Breast epithelium (tissue), 4 donors: ENCODE data around the gene BICD1. TPM values are rescaled to one million over a fixed set of nuclear protein-coding genes. Genes with fewer than 3 reads are reported as not detected.

Source experiments
- DNase-seq, 2 donors: peaks; one replicate each; pipeline ENCODE4 v3.0.0-alpha.2; 2019; ENCODE audit warnings: low spot score in 2 of 2
- H3K27ac ChIP-seq, 2 donors: fragments of 200-600 bp; sonication (generic) in 1 of 2; one replicate each; pipeline ENCODE4 v1.5.1; 2016 to 2019; ENCODE audit warnings: mild to moderate bottlenecking in 1 of 2
- H3K27me3 ChIP-seq, 2 donors: fragments of 200-600 bp; sonication (generic) in 1 of 2; one replicate each; pipeline versions ENCODE4 v1.5.1 to v1.6.0; 2017 to 2019; ENCODE audit warnings: control low read depth in 1 of 2, mild to moderate bottlenecking in 1 of 2
- H3K36me3 ChIP-seq: fragments of 200-600 bp; one replicate; pipeline ENCODE4 v1.5.1; 2019
- H3K4me1 ChIP-seq, 2 donors: fragments of 200-600 bp; sonication (generic); one replicate each; pipeline ENCODE4 v1.5.1; 2016 to 2019; ENCODE audit warnings: control low read depth in 1 of 2
- H3K4me3 ChIP-seq, 3 donors: fragments of 200-600 bp; sonication (generic); 1 replicate in 2 of 3; 2 replicates in 1 of 3; pipeline ENCODE4 v1.5.1; 2016 to 2019; ENCODE audit warnings: mild to moderate bottlenecking in 3 of 3, moderate library complexity in 2 of 3
- H3K9me3 ChIP-seq, 2 donors: fragments of 200-600 bp; sonication (generic) in 1 of 2; one replicate each; pipeline ENCODE4 v1.5.1; 2016 to 2019; ENCODE audit warnings: control low read depth in 1 of 2
- POLR2A ChIP-seq: fragments of 450-650 bp; IDR thresholded peaks from one replicate; pipeline ENCODE4 v1.6.1; 2016; ENCODE audit warnings: antibody characterized with exemption, mild to moderate bottlenecking, moderate library complexity
- POLR2AphosphoS5 ChIP-seq, 3 donors: sonication (generic); formaldehyde crosslinking; IDR thresholded peaks; one replicate each; pipeline ENCODE4 v1.6.1; 2017; ENCODE audit warnings: antibody characterized with exemption in 3 of 3
- intact Hi-C: fragments of 100-400 bp; cut with DNase I; formaldehyde crosslinking; loops from one replicate; pipeline ENCODE4 v1.15.1; 2023; ENCODE audit warnings: low total_unique reads
- total RNA-seq, 3 donors: library from RNA; depleted of rRNA; stranded (reverse); fragments of >200 nt; gene quantifications; one replicate each; pipeline ENCODE4 v1.1.0, GENCODE V29; 2016
- TF ChIP-seq, protein P1 (sequence below), 3 donors: fragments of 450-650 bp; IDR thresholded peaks; one replicate each; pipeline ENCODE4 v1.5.1; 2016 to 2017; ENCODE audit warnings: antibody characterized with exemption in 3 of 3, mild to moderate bottlenecking in 3 of 3, moderate library complexity in 3 of 3

Gene BICD1
- total RNA-seq, 3 donors from 2014 or later: 7.2 to 31.5 (median 18.4) TPM

- intact Hi-C loops: no loop called here
- no peak overlapping the region for H3K4me3 ChIP-seq
- no peaks in the 10 kb centered on the region for H3K27me3 ChIP-seq
- no peaks in the 10 kb centered on the region for H3K36me3 ChIP-seq
- no peak for TF ChIP-seq POLR2A
- TF ChIP-seq, protein P1, sequence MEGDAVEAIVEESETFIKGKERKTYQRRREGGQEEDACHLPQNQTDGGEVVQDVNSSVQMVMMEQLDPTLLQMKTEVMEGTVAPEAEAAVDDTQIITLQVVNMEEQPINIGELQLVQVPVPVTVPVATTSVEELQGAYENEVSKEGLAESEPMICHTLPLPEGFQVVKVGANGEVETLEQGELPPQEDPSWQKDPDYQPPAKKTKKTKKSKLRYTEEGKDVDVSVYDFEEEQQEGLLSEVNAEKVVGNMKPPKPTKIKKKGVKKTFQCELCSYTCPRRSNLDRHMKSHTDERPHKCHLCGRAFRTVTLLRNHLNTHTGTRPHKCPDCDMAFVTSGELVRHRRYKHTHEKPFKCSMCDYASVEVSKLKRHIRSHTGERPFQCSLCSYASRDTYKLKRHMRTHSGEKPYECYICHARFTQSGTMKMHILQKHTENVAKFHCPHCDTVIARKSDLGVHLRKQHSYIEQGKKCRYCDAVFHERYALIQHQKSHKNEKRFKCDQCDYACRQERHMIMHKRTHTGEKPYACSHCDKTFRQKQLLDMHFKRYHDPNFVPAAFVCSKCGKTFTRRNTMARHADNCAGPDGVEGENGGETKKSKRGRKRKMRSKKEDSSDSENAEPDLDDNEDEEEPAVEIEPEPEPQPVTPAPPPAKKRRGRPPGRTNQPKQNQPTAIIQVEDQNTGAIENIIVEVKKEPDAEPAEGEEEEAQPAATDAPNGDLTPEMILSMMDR (IDR thresholded peaks at IDR 0.05): no peak
- no peak for TF ChIP-seq POLR2AphosphoS5 (IDR thresholded peaks at IDR 0.05)
- no peak overlapping the region for H3K27ac ChIP-seq
- H3K9me3 ChIP-seq: no peaks in the 10 kb centered on the region
- H3K4me1 ChIP-seq: no peaks in the 10 kb centered on the region
- DNase-seq: no peak
Observed at GRCh38 chr12:32298917-32299316, 192.3 kb downstream of the BICD1 start.

DNA sequence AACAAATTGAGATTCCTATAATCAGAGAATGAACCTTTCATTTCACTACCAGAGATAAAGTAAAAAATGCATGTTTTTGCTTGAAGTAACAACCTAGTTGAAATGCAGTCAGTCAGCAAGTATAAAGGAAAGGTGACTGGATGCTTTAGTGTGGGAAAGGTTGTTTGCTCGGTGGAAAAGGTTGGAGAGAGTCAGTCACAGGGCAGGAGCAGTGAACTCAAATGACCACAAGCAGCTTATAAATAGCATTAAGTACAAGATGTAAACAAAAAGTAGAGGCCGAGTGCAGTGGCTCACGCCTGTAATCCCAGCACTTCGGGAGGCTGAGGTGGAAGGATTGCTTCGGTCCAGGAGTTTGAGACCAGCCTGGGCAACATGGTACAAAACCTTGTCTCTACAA lies 194.6 kb downstream of the BICD1 start:
- H3K4me1 ChIP-seq: no peaks in the 10 kb centered on the region
- H3K27ac ChIP-seq: no peak overlapping the region
- H3K9me3 ChIP-seq: no peaks in the 10 kb centered on the region
- TF ChIP-seq POLR2A (no peak), POLR2AphosphoS5 (IDR thresholded peaks at IDR 0.05) (no peak)
- TF ChIP-seq, protein P1 (IDR thresholded peaks at IDR 0.05): no peak
- H3K27me3 ChIP-seq: no peaks in the 10 kb centered on the region
- intact Hi-C loops: no loop called here
- no peaks in the 10 kb centered on the region for H3K36me3 ChIP-seq
- no peak for DNase-seq
- H3K4me3 ChIP-seq: no peak overlapping the region

DNA sequence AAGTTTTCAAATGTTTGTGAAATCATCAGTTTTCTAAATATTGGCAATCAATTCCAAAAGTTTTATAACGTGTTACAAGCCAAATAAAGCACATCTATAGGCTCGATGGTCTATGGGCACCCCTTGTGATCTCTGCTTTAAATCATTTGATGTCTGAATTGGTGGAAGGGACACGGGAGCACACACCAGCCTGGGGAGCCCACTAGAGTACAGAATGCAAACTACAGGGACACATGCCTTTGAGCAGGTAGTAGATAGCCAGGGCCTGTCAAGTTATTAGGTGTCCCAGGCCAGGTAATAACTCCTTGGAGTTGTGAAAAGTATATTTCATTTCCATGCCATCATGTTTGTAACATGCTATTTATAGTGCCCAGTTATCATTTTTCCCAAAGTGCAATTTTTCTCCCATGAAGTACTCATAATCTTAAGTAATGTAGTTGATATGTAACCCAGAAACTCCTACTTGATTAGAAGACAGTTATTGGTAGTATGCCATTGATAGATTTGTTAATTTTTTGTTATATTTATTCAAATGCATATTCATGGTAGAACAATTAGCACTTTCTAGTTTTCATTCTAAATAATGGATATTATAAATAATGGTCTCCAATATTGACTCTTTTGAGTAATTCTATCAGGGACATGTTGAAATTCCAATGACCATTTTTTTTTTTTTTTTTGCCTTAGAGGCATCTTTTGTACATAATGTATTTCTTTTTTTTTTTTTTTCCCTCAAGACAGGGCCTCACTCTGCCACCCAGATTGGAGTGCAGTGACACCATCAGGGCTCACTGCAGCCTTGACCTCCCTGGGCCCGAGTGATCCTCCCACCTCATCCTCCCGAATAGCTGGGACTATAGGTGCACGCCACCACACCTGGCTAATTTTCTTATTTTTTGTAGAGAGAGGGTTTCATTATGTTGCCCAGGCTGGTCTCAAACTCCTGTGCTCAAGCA lies 195.8 kb downstream of the BICD1 start:
- H3K27me3 ChIP-seq: no peaks in the 10 kb centered on the region
- intact Hi-C loops: no loop called here
- H3K36me3 ChIP-seq: no peaks in the 10 kb centered on the region
- DNase-seq: no peak
- no peaks in the 10 kb centered on the region for H3K4me1 ChIP-seq
- TF ChIP-seq POLR2AphosphoS5 (IDR thresholded peaks at IDR 0.05) (no peak), POLR2A (no peak)
- TF ChIP-seq, protein P1 (IDR thresholded peaks at IDR 0.05): no peak
- no peak overlapping the region for H3K4me3 ChIP-seq
- no peaks in the 10 kb centered on the region for H3K9me3 ChIP-seq
- no peak overlapping the region for H3K27ac ChIP-seq

DNA sequence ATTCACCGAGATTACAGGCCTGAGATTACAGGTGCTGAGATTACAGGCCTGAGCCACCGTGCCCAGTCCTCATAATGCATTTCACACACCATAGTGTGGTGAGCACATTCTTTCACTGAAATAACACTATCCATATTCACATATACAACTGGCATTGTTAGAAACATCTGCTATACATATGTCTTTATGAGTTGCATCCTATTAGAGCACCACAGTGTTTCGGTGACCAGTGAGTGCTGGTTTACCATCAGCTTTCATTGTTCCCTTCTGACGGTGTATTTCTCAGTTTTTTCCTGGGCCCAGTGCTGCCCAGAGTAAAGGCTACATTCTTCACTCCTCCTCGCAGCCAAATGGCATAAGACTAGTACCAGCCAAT lies 196.5 kb downstream of the BICD1 start:
- Histone ChIP-seq H3K9me3 (no peaks in the 10 kb centered on the region), H3K27me3 (no peaks in the 10 kb centered on the region), H3K4me1 (no peaks in the 10 kb centered on the region), H3K36me3 (no peaks in the 10 kb centered on the region), H3K27ac (no peak overlapping the region), H3K4me3 (no peak overlapping the region)
- intact Hi-C loops: no loop called here
- TF ChIP-seq POLR2AphosphoS5 (IDR thresholded peaks at IDR 0.05): no peak
- no peak for TF ChIP-seq POLR2A
- TF ChIP-seq, protein P1 (IDR thresholded peaks at IDR 0.05): no peak
- DNase-seq: no peak

GRCh38 chr12:32305163-32305562 lies 198.5 kb downstream of the BICD1 start:
- Histone ChIP-seq H3K27me3 (no peaks in the 10 kb centered on the region), H3K27ac (no peak overlapping the region), H3K4me3 (no peak overlapping the region), H3K4me1 (no peaks in the 10 kb centered on the region), H3K9me3 (no peaks in the 10 kb centered on the region), H3K36me3 (no peaks in the 10 kb centered on the region)
- DNase-seq: no peak
- intact Hi-C loops: loop anchor here (5.0 kb wide), 1 partner anchor 343 kb away; no protein-coding TSS in a partner anchor
- TF ChIP-seq POLR2A: no peak
- TF ChIP-seq, protein P1 (IDR thresholded peaks at IDR 0.05): peak in 2 of 3 donors; percentile 26 to 35
